HepG2 (cell line): ENCODE measurements around the gene RAB1B. TPM values are rescaled to one million over a fixed set of nuclear protein-coding genes. Genes with fewer than 3 reads are reported as not detected.

ENCODE experiments used
- AKNA ChIP-seq: sonication (generic); formaldehyde crosslinking; IDR thresholded peaks from 2 replicates; pipeline ENCODE4 v1.4.0; 2020; ENCODE audit warnings: missing genetic modification reagents, borderline replicate concordance
- ATF1 ChIP-seq: IDR thresholded peaks from 2 replicates; pipeline ENCODE4 v1.6.1; 2016; ENCODE audit warnings: mild to moderate bottlenecking, control low read depth
- BRCA1 ChIP-seq: sonication (generic); formaldehyde crosslinking; IDR thresholded peaks from 2 replicates; pipeline ENCODE4 v1.4.0; 2020; ENCODE audit warnings: missing genetic modification reagents
- ETV6 ChIP-seq: sonication (generic); formaldehyde crosslinking; conservative IDR thresholded peaks from 2 replicates; pipeline ENCODE4 v1.4.0; 2020; ENCODE audit warnings: missing genetic modification reagents
- HINFP ChIP-seq: sonication (generic); formaldehyde crosslinking; IDR thresholded peaks from 2 replicates; pipeline ENCODE4 v1.4.0; 2020; ENCODE audit warnings: low read depth, mild to moderate bottlenecking, missing genetic modification reagents
- HMGXB3 ChIP-seq: sonication (generic); formaldehyde crosslinking; IDR thresholded peaks from 2 replicates; pipeline ENCODE4 v1.4.0; 2020; ENCODE audit warnings: missing genetic modification reagents, borderline replicate concordance
- ISL2 ChIP-seq: sonication (generic); formaldehyde crosslinking; IDR thresholded peaks from 2 replicates; pipeline ENCODE4 v1.5.0; 2020; ENCODE audit warnings: missing genetic modification reagents
- KDM4B ChIP-seq: sonication (generic); formaldehyde crosslinking; IDR thresholded peaks from 2 replicates; pipeline ENCODE4 v1.4.0; 2020; ENCODE audit warnings: missing genetic modification reagents
- MTERF4 ChIP-seq: sonication (generic); formaldehyde crosslinking; IDR thresholded peaks from 2 replicates; pipeline ENCODE4 v1.8.0; 2023; ENCODE audit warnings: mild to moderate bottlenecking, missing genetic modification reagents
- NR2F6 ChIP-seq, 2 experiments: IDR thresholded peaks; 2 replicates each; pipeline ENCODE4 v1.6.1; 2016; ENCODE audit warnings: antibody characterized with exemption in 1 of 2, mild to moderate bottlenecking in 1 of 2
- RBM39 ChIP-seq: fragments of 200-400 bp; formaldehyde crosslinking; IDR thresholded peaks from one replicate; pipeline ENCODE4 v1.6.1; 2018; ENCODE audit warnings: antibody characterized with exemption, mild to moderate bottlenecking, low read depth, low read length; ENCODE audit not compliant: poor library complexity, severe bottlenecking
- SP2 ChIP-seq: sonication (generic); formaldehyde crosslinking; IDR thresholded peaks from 2 replicates; pipeline ENCODE4 v1.5.1; 2020; ENCODE audit warnings: mild to moderate bottlenecking, missing genetic modification reagents
- SRSF1 ChIP-seq: fragments of 200-400 bp; formaldehyde crosslinking; optimal IDR thresholded peaks from 2 replicates; pipeline ENCODE3; 2017; ENCODE audit warnings: mild to moderate bottlenecking, low read depth, low read length, moderate library complexity
- ZMYM2 ChIP-seq: sonication (generic); formaldehyde crosslinking; IDR thresholded peaks from 2 replicates; pipeline ENCODE4 v1.8.0; 2022; ENCODE audit warnings: mild to moderate bottlenecking, missing genetic modification reagents
- ZNF20 ChIP-seq: sonication (generic); formaldehyde crosslinking; IDR thresholded peaks from 2 replicates; pipeline ENCODE4 v1.4.0; 2020; ENCODE audit warnings: mild to moderate bottlenecking, moderate library complexity, missing genetic modification reagents
- ZNF335 ChIP-seq: sonication (generic); formaldehyde crosslinking; IDR thresholded peaks from 2 replicates; pipeline ENCODE4 v1.4.0; 2020; ENCODE audit warnings: missing genetic modification reagents
- ZNF558 ChIP-seq: sonication (generic); formaldehyde crosslinking; IDR thresholded peaks from 2 replicates; pipeline ENCODE4 v1.9.0; 2022; ENCODE audit warnings: mild to moderate bottlenecking, missing genetic modification reagents, borderline replicate concordance
- ZNF780A ChIP-seq: sonication (generic); formaldehyde crosslinking; IDR thresholded peaks from 2 replicates; pipeline ENCODE4 v1.8.0; 2022; ENCODE audit warnings: mild to moderate bottlenecking, missing genetic modification reagents, moderate library complexity
- polyA plus RNA-seq, 8 experiments: library from polyadenylated mRNA; depleted of rRNA in 3 of 8; stranded (reverse) in 7 of 8; unstranded in 1 of 8; fragments of >200 nt; fragmentation: Illumina TruSeq in 4 of 8; extraction: Trizol in 4 of 8; gene quantifications; 2 replicates each; pipeline versions ENCODE4 v1.2.1 to v1.2.3, GENCODE V29; 2011 to 2016; ENCODE audit warnings: low read depth in 4 of 8, missing spikeins in 1 of 8, mixed read lengths in 1 of 8; ENCODE audit not compliant: insufficient read depth in 1 of 8
- total RNA-seq, 5 experiments: library from RNA; depleted of rRNA; stranded (reverse); fragments of >200 nt; fragmentation: Illumina TruSeq; extraction: Trizol; gene quantifications; 2 replicates each; pipeline ENCODE4 v1.2.3, GENCODE V29; 2016; ENCODE audit warnings: low read depth in 1 of 5

RAB1B gene
- total and polyA plus RNA-seq, 2 of the 13 experiments (the other 11 are each of a cell fraction or from before 2014, with no cell fraction given) = 77.9 to 87.9 TPM

- no peak for TF ChIP-seq HMGXB3 (CRISPR knock-in tag)
- peak; percentile 58; the same call in 1 of the 2 replicates for TF ChIP-seq ISL2 (CRISPR knock-in tag)
- TF ChIP-seq ZNF780A (CRISPR knock-in tag) = no peak
- no peak for TF ChIP-seq SRSF1
- TF ChIP-seq KDM4B (CRISPR knock-in tag) = no peak
- peak; percentile 51; the same call in 1 of the 2 replicates for TF ChIP-seq ZNF335 (CRISPR knock-in tag)
- TF ChIP-seq NR2F6 (IDR thresholded peaks at IDR 0.05) = no peak; the same call in 1 of the 2 replicates
- TF ChIP-seq NR2F6 (CRISPR knock-in tag; IDR thresholded peaks at IDR 0.05) = peak; percentile 39; the same call in 1 of the 2 replicates
- no peak for TF ChIP-seq AKNA (CRISPR knock-in tag)
- TF ChIP-seq ETV6 (CRISPR knock-in tag) = no peak
- TF ChIP-seq HINFP (CRISPR knock-in tag) = peak; percentile 45; the same call in 1 of the 2 replicates
- peak; percentile 75 for TF ChIP-seq RBM39
- no peak for TF ChIP-seq MTERF4 (CRISPR knock-in tag)
- peak; percentile 79; the same call in 1 of the 2 replicates for TF ChIP-seq ZNF558 (CRISPR knock-in tag)
- TF ChIP-seq BRCA1 = 0 out of 2 replicates have a peak, but pooled peaks have one; percentile 69
- no peak; the same call in 1 of the 2 replicates for TF ChIP-seq ZMYM2 (CRISPR knock-in tag)
- no peak for TF ChIP-seq ZNF20 (CRISPR knock-in tag)
- TF ChIP-seq SP2 (CRISPR knock-in tag) = peak; percentile 21; the same call in 1 of the 2 replicates
- TF ChIP-seq ATF1 (CRISPR knock-in tag) = no peak
Observed at GRCh38 chr11:66311965-66312548, 43.6 kb downstream of the RAB1B start (continued).
